Measurements from ENCODE around the gene NKX2-4.
"Not testable (repeated sequence)": the region's sequence is repeated elsewhere in the genome, so short reads cannot be mapped to it uniquely, and the experiment has no call there.

The NKX2-4 gene

GRCh38 chr20:21393816-21394519, 3.4 kb downstream of the NKX2-4 start:
- no peak for DNase-seq

- no peak for DNase-seq
These were observed 4.2 kb downstream of the NKX2-4 start for GRCh38 chr20:21393166-21393565.

- no peak for DNase-seq
These were observed 5.4 kb downstream of the NKX2-4 start for GRCh38 chr20:21391972-21392352.

GRCh38 chr20:21391185-21391971, 5.9 kb downstream of the NKX2-4 start:
- DNase-seq: no peak

- DNase-seq: no peak
These were observed 6.6 kb downstream of the NKX2-4 start for GRCh38 chr20:21390768-21391167.

- DNase-seq: no peak
These were observed 8.0 kb downstream of the NKX2-4 start for GRCh38 chr20:21389368-21389767.

GRCh38 chr20:21388566-21388965, 8.8 kb downstream of the NKX2-4 start:
- no peak for DNase-seq

GRCh38 chr20:21387528-21387927, 9.8 kb downstream of the NKX2-4 start:
- no peak for DNase-seq

- no peak for DNase-seq
These were observed 11.2 kb downstream of the NKX2-4 start for GRCh38 chr20:21386111-21386510.

GRCh38 chr20:21384308-21384892, 12.9 kb downstream of the NKX2-4 start:
- DNase-seq: no peak

GRCh38 chr20:21381619-21382018, 15.7 kb downstream of the NKX2-4 start:
- no peak for DNase-seq

- DNase-seq: no peak
These were observed 16.6 kb downstream of the NKX2-4 start for GRCh38 chr20:21380711-21381110.

GRCh38 chr20:21378259-21378658, 19.1 kb downstream of the NKX2-4 start:
- DNase-seq: no peak

GRCh38 chr20:21377701-21378100, 19.6 kb downstream of the NKX2-4 start:
- no peak for DNase-seq

- DNase-seq: no peak
These were observed 20.7 kb downstream of the NKX2-4 start for GRCh38 chr20:21376626-21377025.

- no peak for DNase-seq
These were observed 23.9 kb downstream of the NKX2-4 start for GRCh38 chr20:21373436-21373835.

GRCh38 chr20:21372016-21372415, 25.3 kb downstream of the NKX2-4 start:
- no peak for DNase-seq

GRCh38 chr20:21371193-21371592, 26.1 kb downstream of the NKX2-4 start:
- DNase-seq: no peak

- no peak for DNase-seq
These were observed 28.5 kb downstream of the NKX2-4 start for GRCh38 chr20:21368791-21369190.

- not testable (repeated sequence) for DNase-seq
These were observed 31.1 kb downstream of the NKX2-4 start for GRCh38 chr20:21366273-21366672.

GRCh38 chr20:21365771-21366170, 31.6 kb downstream of the NKX2-4 start:
- DNase-seq: no peak

- no peak for DNase-seq
These were observed 32.9 kb downstream of the NKX2-4 start for GRCh38 chr20:21364413-21364812.

- no peak for DNase-seq
These were observed 36.1 kb downstream of the NKX2-4 start for GRCh38 chr20:21361266-21361665.

- DNase-seq: no peak
These were observed 36.6 kb downstream of the NKX2-4 start for GRCh38 chr20:21360705-21361104.
